Amniotic epithelial cell (primary cell): Measurements from ENCODE around the gene TOP2A.
"Not testable (repeated sequence)": the region's sequence is repeated elsewhere in the genome, so short reads cannot be mapped to it uniquely, and the experiment has no call there.

Experiments used
- DNase-seq: peaks from one replicate; pipeline ENCODE4 v3.0.0-alpha.2; 2010; ENCODE audit warnings: low read depth

Gene TOP2A

GRCh38 chr17:40430272-40431230, 12.9 kb upstream of the TOP2A start:
- no peak for DNase-seq

DNA sequence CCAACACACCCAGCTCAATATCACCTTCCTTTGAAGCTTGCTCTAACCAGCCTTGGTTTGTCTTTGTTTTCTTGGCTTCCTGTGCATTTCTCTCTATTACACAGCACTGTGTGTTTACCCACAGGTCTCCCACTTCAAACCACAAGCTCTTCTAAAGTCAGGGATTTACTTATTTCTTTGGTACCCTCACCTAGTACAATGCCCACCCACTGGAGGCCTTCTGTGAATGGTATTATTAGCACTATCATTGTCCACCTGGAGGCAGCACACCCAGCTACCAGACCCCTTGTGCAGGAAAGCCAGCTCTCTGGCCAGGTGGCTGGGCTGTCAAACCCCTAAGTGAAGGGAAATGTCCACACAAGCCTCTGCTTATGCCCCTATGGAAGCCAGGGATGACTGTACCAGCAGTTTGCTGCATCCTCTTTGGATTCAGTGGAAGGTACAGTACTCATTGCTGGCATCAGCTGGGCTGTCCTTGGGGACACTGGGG, 9.4 kb upstream of the TOP2A start:
- DNase-seq, result no peak

- no peak for DNase-seq
Measured at GRCh38 chr17:40425741-40426140, 8.0 kb upstream of the TOP2A start.

GRCh38 chr17:40422990-40423633, 5.4 kb upstream of the TOP2A start:
- no peak for DNase-seq

DNA sequence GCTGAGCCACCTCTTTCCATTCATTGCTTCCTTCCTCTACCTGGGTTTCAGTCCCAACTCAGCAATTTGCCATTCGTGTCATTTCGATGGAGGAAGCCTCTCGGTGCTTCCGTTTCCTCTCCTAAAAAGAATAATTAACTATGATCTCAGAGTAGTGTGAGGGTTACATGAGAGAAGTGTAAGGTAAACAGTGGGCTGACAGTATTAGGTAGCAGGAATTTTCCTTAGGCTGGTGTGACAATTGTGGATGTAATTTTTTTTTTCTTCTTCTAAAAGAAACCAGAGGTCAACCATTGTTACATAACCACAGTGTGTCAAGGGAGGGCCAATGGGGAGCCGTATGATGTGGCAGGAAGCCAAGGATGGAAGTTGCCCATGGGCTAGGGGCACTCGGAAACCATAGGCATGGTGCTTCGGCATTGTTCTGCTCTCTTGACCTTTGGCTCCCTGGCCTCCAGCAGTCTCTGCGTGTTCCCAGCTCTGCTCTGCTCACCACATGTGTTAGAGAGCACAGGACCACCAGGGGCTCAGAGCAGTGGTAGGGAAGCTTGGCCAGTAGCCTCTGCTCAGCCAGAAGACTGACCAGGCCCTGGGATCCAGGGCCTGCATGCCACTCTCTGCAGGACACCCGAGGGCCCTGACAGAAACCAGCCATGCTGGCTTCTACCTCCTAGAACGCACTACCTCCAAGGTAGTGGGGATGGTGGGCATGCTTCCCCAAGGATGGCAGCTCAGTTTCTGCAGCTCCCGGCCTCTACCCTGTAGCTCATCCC, 2.0 kb upstream of the TOP2A start:
- DNase-seq, result no peak

DNA sequence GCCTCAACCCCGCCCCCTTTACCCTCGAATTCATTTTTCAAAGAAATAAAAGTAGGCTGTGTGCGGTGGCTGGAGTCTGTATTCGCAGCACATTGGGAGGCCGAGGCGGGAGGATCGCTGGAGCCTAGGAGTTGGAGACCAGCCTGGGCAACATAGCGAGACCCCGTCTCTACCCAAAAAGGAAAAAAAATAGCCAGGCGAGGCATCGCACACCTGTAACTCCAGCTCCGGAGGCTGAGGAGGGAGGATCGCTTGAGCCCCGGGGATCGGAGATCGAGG, 671 bp upstream of the TOP2A start:
- DNase-seq, result no peak

DNA sequence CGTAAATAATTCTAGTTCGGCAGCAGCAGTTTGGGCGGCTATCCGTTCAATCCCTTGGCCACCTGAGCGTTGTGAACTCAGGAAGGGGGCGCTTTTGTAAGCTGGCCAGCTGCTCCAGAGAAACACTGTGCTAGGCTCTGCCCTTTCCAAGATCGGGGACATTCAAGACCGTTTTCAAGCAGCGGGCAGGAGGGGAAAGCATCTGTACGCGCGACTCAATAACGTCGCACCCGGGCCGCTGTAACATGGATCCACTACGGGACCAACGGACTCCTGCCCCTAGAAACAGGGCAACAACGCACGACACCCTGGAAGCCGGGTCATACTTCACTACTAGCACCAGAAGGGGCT, 463 bp downstream of the TOP2A start:
- DNase-seq, result no peak

DNA sequence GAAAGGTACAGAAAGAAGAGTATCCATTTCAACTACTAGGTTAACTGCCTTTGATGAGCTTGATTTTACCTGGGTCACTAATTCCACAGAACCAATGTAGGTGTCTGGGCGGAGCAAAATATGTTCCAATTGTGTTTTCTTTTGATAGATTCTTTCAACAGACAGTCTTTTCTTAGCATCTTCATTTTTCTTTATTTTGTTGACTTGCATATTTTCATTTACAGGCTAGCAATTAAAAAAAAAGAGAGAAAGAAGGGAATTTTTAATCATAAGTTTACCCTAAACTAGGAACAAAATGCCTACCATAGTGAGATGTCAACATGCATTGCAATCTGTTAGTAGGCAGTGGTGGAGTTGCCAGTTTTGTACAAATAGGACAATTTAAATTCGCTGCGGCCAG, 1.0 kb downstream of the TOP2A start:
- DNase-seq, result no peak

- DNase-seq, result peak; percentile 60
Measured at GRCh38 chr17:40415390-40415789, 2.3 kb downstream of the TOP2A start.

DNA sequence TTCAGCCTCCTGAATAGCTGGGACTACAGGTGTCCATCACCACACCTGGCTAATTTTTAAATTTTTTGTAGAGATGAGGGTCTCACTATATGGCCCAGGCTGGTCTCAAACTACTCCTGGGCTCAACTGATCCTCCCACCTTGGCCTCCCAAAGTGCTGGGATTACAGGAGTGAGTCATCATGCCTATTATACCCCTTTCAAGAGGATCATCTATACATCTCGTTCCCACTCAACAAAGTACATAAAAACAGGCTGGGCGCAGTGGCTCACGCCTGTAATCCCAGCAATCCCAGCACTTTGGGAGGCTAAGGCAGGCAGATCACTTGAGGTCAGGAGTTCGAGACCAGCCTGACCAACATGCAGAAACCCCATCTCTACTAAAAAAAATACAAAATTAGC, 3.4 kb downstream of the TOP2A start:
- DNase-seq, result not testable (repeated sequence)

- no peak for DNase-seq
Measured at GRCh38 chr17:40412880-40413279, 4.8 kb downstream of the TOP2A start.

DNA sequence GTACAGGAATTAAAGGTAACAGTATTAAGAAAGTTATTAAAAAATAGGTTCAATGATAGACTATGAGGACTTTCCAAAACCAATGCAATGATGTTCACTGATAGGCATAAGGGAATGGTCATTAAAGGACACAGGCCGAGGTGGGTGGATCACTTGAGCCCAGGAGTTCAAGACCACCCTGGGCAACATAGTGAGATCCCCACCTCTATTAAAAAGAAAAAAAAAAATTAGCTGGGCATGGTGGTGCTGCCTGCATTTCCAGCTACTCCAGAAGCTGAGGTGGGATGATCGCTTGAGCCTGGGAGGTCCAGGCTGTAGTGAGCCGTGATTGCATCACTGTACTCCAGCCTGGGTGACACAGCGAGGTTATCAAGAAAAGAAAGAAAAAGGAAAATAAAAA, 5.9 kb downstream of the TOP2A start:
- peak; percentile 40 for DNase-seq

GRCh38 chr17:40410082-40410481, 7.6 kb downstream of the TOP2A start:
- DNase-seq, result no peak

GRCh38 chr17:40409540-40409939, 8.2 kb downstream of the TOP2A start:
- not testable (repeated sequence) for DNase-seq

GRCh38 chr17:40407460-40407859, 10.2 kb downstream of the TOP2A start:
- DNase-seq, result no peak

DNA sequence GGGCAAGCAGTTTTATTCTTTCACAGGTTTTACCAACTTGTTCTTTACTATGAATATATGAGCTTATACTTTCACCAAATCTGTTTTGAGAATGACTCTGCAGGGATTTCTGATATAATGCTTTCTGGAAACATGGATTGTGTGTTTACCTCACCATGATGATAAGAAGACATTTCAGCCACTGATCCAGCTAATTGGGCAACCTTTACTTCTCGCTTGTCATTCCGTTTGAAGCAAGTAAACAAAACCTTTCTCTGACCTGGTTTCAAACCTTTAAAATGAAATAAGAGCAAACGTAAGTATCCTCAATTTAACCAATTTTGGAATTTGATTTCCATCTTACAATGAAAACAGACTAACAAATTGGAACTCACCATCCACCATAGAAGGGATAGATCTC, 13.7 kb downstream of the TOP2A start:
- peak; percentile 82 for DNase-seq

GRCh38 chr17:40402668-40403067, 15.0 kb downstream of the TOP2A start:
- DNase-seq, result no peak

GRCh38 chr17:40399185-40399584, 18.5 kb downstream of the TOP2A start:
- peak; percentile 64 for DNase-seq

GRCh38 chr17:40386555-40386954, 31.1 kb downstream of the TOP2A start:
- not testable (repeated sequence) for DNase-seq

DNA sequence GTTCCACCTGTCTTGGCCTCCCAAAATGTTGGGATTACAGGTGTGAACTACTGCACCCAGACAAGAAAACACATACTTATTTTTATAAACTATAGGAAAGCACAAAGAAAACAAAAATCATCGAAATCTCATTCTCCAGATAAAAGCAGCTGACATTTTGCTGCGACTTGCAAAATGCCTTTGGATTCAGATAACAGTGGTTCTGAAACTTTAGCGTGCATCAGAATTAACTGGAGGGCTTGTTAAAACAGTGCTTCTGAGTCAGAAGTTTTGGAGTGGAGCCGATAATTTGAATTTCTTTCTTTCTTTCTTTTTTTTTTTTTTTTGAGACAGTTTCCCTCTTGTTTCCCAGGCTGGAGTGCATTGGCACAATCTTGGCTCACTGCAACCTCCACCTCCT, 35.4 kb downstream of the TOP2A start:
- no peak for DNase-seq

GRCh38 chr17:40378966-40379365, 38.7 kb downstream of the TOP2A start:
- no peak for DNase-seq

DNA sequence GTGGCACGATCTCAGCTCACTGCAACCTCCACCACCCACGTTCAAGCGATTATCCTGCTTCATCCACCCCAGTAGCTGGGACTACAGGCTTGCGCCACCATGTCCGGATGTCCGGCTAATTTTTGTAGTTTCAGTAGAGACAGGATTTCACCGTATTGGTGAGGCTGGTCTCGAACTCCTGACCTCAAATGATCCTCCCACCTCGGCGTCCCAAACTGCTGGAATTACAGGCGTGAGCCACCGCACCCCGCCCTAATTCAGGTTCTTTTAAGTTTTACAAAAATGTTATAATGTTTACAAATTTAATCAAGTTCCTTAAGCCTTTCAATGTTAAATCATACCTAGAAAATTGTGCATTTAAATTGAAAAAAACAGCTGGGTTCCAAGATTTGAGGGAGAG, 39.9 kb downstream of the TOP2A start:
- DNase-seq, result no peak

DNA sequence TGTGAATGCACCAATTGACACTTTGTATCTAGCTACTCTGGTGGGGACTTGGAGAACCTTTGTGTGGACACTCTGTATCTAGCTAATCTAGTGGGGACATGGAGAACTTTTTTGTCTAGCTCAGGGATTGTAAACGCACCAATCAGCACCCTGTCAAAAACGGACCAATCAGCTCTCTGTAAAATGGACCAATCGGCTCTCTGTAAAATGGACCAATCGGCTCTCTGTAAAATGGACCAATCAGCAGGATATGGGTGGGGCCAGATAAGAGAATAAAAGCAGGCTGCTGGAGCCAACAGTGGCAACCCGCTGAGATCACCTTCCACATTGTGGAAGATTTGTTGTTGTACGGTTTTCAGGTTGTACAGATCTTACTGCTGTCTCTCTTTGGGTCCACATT, 41.2 kb downstream of the TOP2A start:
- DNase-seq, result not testable (repeated sequence)
